MM.1S (cell line): ENCODE measurements around the gene TLCD3B.

Source experiments
- DNase-seq: peaks from one replicate; pipeline ENCODE4 v3.0.0-alpha.2; 2015
- H2AFZ ChIP-seq: fragments of 300-600 bp; sonication (generic); 2 replicates; pipeline ENCODE4 v1.6.0; 2016; ENCODE audit warnings: antibody characterized with exemption, low read length
- H3F3A ChIP-seq: fragments of 300-600 bp; sonication (generic); 2 replicates; pipeline ENCODE4 v1.6.1; 2016; ENCODE audit warnings: mild to moderate bottlenecking, antibody characterized with exemption, low read length, moderate library complexity, mixed read lengths; ENCODE audit not compliant: insufficient read depth
- H3K27ac ChIP-seq: fragments of 300-600 bp; sonication (generic); 2 replicates; pipeline ENCODE4 v1.5.1; 2016; ENCODE audit warnings: mild to moderate bottlenecking, low read length
- H3K27me3 ChIP-seq: fragments of 300-600 bp; sonication (generic); replicated peaks from 2 replicates; pipeline ENCODE4 v1.6.0; 2016; ENCODE audit warnings: low read length; ENCODE audit not compliant: insufficient read depth
- H3K36me3 ChIP-seq: fragments of 300-600 bp; sonication (generic); replicated peaks from 2 replicates; pipeline ENCODE4 v1.6.1; 2016; ENCODE audit warnings: mild to moderate bottlenecking, low read length, mixed read lengths; ENCODE audit not compliant: insufficient read depth
- H3K4me1 ChIP-seq: fragments of 300-600 bp; sonication (generic); 2 replicates; pipeline ENCODE4 v1.6.1; 2016; ENCODE audit warnings: low read length, mixed read lengths
- H3K4me2 ChIP-seq: fragments of 300-600 bp; sonication (generic); 2 replicates; pipeline ENCODE4 v1.6.0; 2016; ENCODE audit warnings: low read depth, low read length
- H3K4me3 ChIP-seq: fragments of 300-600 bp; sonication (generic); 2 replicates; pipeline ENCODE4 v1.5.1; 2016; ENCODE audit warnings: low read length, mixed read lengths
- H3K79me2 ChIP-seq: fragments of 300-600 bp; sonication (generic); 2 replicates; pipeline ENCODE4 v1.6.1; 2016; ENCODE audit warnings: mixed run types, low read length, mixed read lengths
- H3K9ac ChIP-seq: fragments of 300-600 bp; sonication (generic); 2 replicates; pipeline ENCODE4 v1.6.1; 2016; ENCODE audit warnings: low read length, mixed read lengths
- H3K9me2 ChIP-seq: fragments of 300-600 bp; sonication (generic); replicated peaks from 2 replicates; pipeline ENCODE4 v1.6.1; 2016; ENCODE audit warnings: mild to moderate bottlenecking, low read length, mixed read lengths; ENCODE audit not compliant: insufficient read depth
- H3K9me3 ChIP-seq: fragments of 300-600 bp; sonication (generic); replicated peaks from 2 replicates; pipeline ENCODE4 v1.6.1; 2016; ENCODE audit warnings: mild to moderate bottlenecking, low read length, mixed read lengths; ENCODE audit not compliant: insufficient read depth
- H4K20me1 ChIP-seq: fragments of 300-600 bp; sonication (generic); 2 replicates; pipeline ENCODE4 v1.6.1; 2016; ENCODE audit warnings: mild to moderate bottlenecking, low read length, moderate library complexity, mixed read lengths; ENCODE audit not compliant: insufficient read depth
- EZH2 ChIP-seq: fragments of 300-600 bp; sonication (generic); optimal IDR thresholded peaks from 2 replicates; pipeline ENCODE3; 2017; ENCODE audit warnings: low read depth, mild to moderate bottlenecking, antibody characterized with exemption, low read length, mixed read lengths
- EZH2phosphoT487 ChIP-seq: fragments of 300-600 bp; sonication (generic); IDR thresholded peaks from 2 replicates; pipeline ENCODE4 v1.6.1; 2018; ENCODE audit warnings: antibody characterized with exemption, low read length
- TF ChIP-seq, protein P1 (sequence below): fragments of 300-600 bp; sonication (generic); IDR thresholded peaks from 2 replicates; pipeline ENCODE4 v1.5.1; 2016; ENCODE audit warnings: antibody characterized with exemption, low read length, mixed read lengths

TLCD3B gene

GRCh38 chr16:30070490-30070889, 39.4 kb upstream of the TLCD3B start:
- peaks cover 18% of the 10 kb centered on the region for H4K20me1 ChIP-seq
- H3K4me1 ChIP-seq = peaks cover 16% of the 10 kb centered on the region
- no peak overlapping the region for H3K4me2 ChIP-seq
- no peak for DNase-seq
- no peaks in the 10 kb centered on the region for H3K9me2 ChIP-seq
- H3K27me3 ChIP-seq = no peaks in the 10 kb centered on the region
- no peak for TF ChIP-seq EZH2
- no peaks in the 10 kb centered on the region for H3K9me3 ChIP-seq
- no peak overlapping the region for H3K9ac ChIP-seq
- H3K36me3 ChIP-seq = peaks cover 22% of the 10 kb centered on the region
- H3K79me2 ChIP-seq = peaks cover 56% of the 10 kb centered on the region
- no peak overlapping the region for H2AFZ ChIP-seq
- H3F3A ChIP-seq = peaks cover 47% of the 10 kb centered on the region
- no peak overlapping the region for H3K4me3 ChIP-seq
- H3K27ac ChIP-seq = no peak overlapping the region

- H3K79me2 ChIP-seq = peaks cover 51% of the 10 kb centered on the region
Measured at GRCh38 chr16:30069611-30070462, 38.8 kb upstream of the TLCD3B start.

GRCh38 chr16:30068750-30069610, 37.9 kb upstream of the TLCD3B start:
- Histone ChIP-seq H3K27ac (no peak overlapping the region), H3K4me1 (peaks cover 16% of the 10 kb centered on the region), H4K20me1 (peaks cover 18% of the 10 kb centered on the region), H3K79me2 (peaks cover 58% of the 10 kb centered on the region), H3K9ac (no peak overlapping the region), H3K9me3 (no peaks in the 10 kb centered on the region), H3F3A (peaks cover 51% of the 10 kb centered on the region), H3K36me3 (peaks cover 22% of the 10 kb centered on the region), H3K4me2 (no peak overlapping the region), H2AFZ (no peak overlapping the region), H3K9me2 (no peaks in the 10 kb centered on the region), H3K27me3 (no peaks in the 10 kb centered on the region), H3K4me3 (no peak overlapping the region)
- TF ChIP-seq EZH2 = no peak
- TF ChIP-seq, protein P1, sequence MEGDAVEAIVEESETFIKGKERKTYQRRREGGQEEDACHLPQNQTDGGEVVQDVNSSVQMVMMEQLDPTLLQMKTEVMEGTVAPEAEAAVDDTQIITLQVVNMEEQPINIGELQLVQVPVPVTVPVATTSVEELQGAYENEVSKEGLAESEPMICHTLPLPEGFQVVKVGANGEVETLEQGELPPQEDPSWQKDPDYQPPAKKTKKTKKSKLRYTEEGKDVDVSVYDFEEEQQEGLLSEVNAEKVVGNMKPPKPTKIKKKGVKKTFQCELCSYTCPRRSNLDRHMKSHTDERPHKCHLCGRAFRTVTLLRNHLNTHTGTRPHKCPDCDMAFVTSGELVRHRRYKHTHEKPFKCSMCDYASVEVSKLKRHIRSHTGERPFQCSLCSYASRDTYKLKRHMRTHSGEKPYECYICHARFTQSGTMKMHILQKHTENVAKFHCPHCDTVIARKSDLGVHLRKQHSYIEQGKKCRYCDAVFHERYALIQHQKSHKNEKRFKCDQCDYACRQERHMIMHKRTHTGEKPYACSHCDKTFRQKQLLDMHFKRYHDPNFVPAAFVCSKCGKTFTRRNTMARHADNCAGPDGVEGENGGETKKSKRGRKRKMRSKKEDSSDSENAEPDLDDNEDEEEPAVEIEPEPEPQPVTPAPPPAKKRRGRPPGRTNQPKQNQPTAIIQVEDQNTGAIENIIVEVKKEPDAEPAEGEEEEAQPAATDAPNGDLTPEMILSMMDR = peak; percentile 62
- DNase-seq = peak; percentile 45

More at GRCh38 chr16:30069611-30070462, 38.8 kb upstream of the TLCD3B start:
- Histone ChIP-seq H3F3A (peaks cover 47% of the 10 kb centered on the region), H3K27ac (no peak overlapping the region), H4K20me1 (peaks cover 18% of the 10 kb centered on the region), H3K36me3 (peaks cover 22% of the 10 kb centered on the region), H3K27me3 (no peaks in the 10 kb centered on the region), H3K9ac (no peak overlapping the region), H2AFZ (no peak overlapping the region), H3K4me2 (no peak overlapping the region), H3K4me3 (no peak overlapping the region), H3K9me3 (no peaks in the 10 kb centered on the region), H3K9me2 (no peaks in the 10 kb centered on the region), H3K4me1 (peaks cover 16% of the 10 kb centered on the region)
- TF ChIP-seq EZH2phosphoT487 (no peak), EZH2 (no peak)
- TF ChIP-seq, protein P1 = no peak
- DNase-seq = no peak
